PC-3 (cell line): Measurements from ENCODE around the gene CBX1.

Experiments
- CTCF ChIP-seq: fragments of 300-600 bp; sonication (generic); conservative IDR thresholded peaks from 2 replicates; pipeline ENCODE4 v1.5.1; 2017; ENCODE audit warnings: antibody characterized with exemption, low read depth, mild to moderate bottlenecking, low read length
- EZH2phosphoT487 ChIP-seq: fragments of 300-600 bp; sonication (generic); IDR thresholded peaks from 2 replicates; pipeline ENCODE4 v1.6.1; 2018; ENCODE audit warnings: mild to moderate bottlenecking, antibody characterized with exemption, low read length, borderline replicate concordance

GRCh38 chr17:48068491-48068961 is 32.8 kb downstream of the CBX1 start:
- no peak for TF ChIP-seq EZH2phosphoT487
- peak; percentile 62 for TF ChIP-seq CTCF
